ENCODE results near the gene KRTAP16-1.

The KRTAP16-1 gene

DNA sequence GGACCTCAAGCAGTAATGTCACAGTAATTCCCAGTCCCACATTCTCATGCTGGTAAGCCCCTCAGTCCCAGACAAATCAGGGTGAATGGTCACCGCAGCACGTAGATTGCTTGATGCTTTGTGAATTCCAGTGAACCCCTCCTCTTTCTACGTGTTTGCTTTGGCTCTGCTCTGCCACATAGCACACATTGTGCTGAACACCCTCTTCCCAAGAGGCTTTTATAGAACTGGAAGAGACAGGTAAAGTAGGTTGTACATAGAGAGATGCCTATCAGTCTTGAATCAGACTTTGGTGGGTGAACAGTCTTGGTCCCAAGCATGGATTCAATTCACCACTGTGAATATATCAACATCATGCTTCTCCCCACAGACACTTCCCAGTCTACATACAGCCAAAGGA lies 44.5 kb downstream of the KRTAP16-1 start:
- TF ChIP-seq SIN3A (IDR thresholded peaks at IDR 0.05; ENCODE audit: borderline replicate concordance, insufficient read depth, low read length) (no peak), FOXP2 (optimal IDR thresholded peaks at IDR 0.05; ENCODE audit: borderline replicate concordance, extremely low read depth, extremely low read length, insufficient read depth) (no peak), TAF1 (IDR thresholded peaks at IDR 0.05; ENCODE audit: borderline replicate concordance, insufficient read depth, low read length) (no peak), POLR2AphosphoS5 (IDR thresholded peaks at IDR 0.05; ENCODE audit: low read depth, low read length) (no peak)
- TF ChIP-seq, protein P1, sequence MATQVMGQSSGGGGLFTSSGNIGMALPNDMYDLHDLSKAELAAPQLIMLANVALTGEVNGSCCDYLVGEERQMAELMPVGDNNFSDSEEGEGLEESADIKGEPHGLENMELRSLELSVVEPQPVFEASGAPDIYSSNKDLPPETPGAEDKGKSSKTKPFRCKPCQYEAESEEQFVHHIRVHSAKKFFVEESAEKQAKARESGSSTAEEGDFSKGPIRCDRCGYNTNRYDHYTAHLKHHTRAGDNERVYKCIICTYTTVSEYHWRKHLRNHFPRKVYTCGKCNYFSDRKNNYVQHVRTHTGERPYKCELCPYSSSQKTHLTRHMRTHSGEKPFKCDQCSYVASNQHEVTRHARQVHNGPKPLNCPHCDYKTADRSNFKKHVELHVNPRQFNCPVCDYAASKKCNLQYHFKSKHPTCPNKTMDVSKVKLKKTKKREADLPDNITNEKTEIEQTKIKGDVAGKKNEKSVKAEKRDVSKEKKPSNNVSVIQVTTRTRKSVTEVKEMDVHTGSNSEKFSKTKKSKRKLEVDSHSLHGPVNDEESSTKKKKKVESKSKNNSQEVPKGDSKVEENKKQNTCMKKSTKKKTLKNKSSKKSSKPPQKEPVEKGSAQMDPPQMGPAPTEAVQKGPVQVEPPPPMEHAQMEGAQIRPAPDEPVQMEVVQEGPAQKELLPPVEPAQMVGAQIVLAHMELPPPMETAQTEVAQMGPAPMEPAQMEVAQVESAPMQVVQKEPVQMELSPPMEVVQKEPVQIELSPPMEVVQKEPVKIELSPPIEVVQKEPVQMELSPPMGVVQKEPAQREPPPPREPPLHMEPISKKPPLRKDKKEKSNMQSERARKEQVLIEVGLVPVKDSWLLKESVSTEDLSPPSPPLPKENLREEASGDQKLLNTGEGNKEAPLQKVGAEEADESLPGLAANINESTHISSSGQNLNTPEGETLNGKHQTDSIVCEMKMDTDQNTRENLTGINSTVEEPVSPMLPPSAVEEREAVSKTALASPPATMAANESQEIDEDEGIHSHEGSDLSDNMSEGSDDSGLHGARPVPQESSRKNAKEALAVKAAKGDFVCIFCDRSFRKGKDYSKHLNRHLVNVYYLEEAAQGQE (IDR thresholded peaks at IDR 0.05; ENCODE audit: insufficient read depth in 1 of 2, low read depth in 2 of 2, low read length in 2 of 2) = no peak

DNA sequence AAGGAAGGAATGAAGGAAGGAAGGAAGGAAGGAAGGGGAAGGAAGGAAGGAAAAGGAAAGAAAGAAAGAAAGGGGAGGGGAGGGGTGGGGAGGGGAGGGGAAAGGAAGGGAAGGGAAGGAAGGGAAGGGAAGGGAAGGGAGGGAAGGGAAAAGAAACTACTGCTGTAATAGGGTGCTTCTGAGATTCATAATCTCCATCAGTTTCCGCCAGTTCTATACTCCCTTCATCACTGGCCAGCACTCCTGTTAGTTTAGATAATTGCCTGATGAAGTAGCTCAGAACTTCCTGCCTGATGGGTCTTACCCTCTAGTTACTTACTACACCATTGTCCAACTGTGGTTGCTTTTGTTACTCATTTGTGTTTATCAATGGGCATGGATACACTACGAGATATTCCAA lies 45.9 kb downstream of the KRTAP16-1 start:
- TF ChIP-seq, protein P1 (IDR thresholded peaks at IDR 0.05; ENCODE audit: insufficient read depth in 1 of 2, low read depth in 2 of 2, low read length in 2 of 2) = no peak
- TF ChIP-seq TAF1 (IDR thresholded peaks at IDR 0.05; ENCODE audit: borderline replicate concordance, insufficient read depth, low read length) = no peak
- TF ChIP-seq SIN3A (IDR thresholded peaks at IDR 0.05; ENCODE audit: borderline replicate concordance, insufficient read depth, low read length) = no peak
- no peak for TF ChIP-seq POLR2AphosphoS5 (IDR thresholded peaks at IDR 0.05; ENCODE audit: low read depth, low read length)
- no peak for TF ChIP-seq FOXP2 (optimal IDR thresholded peaks at IDR 0.05; ENCODE audit: borderline replicate concordance, extremely low read depth, extremely low read length, insufficient read depth)

DNA sequence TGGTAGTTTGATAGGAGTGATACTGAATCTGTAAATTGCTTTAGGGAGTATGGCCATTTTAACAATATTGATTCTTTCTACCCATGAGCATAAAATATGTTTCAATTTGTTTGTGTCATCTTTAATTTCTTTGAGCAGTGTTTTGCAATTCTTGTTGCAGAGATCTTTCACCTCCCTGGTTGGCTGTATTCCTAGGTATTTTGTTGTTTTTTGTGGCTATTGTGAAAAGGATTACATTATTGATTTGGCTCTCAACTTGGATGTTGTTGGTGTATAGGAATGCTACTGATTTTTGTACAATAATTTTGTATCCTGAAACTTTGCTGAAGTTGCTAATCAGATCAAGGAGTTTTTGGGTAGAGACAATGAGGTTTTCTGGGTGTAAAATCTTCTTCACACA lies 50.7 kb downstream of the KRTAP16-1 start:
- no peak for TF ChIP-seq TAF1 (IDR thresholded peaks at IDR 0.05; ENCODE audit: borderline replicate concordance, insufficient read depth, low read length)
- TF ChIP-seq POLR2AphosphoS5 (IDR thresholded peaks at IDR 0.05; ENCODE audit: low read depth, low read length) = no peak
- no peak for TF ChIP-seq SIN3A (IDR thresholded peaks at IDR 0.05; ENCODE audit: borderline replicate concordance, insufficient read depth, low read length)
- TF ChIP-seq FOXP2 (optimal IDR thresholded peaks at IDR 0.05; ENCODE audit: borderline replicate concordance, extremely low read depth, extremely low read length, insufficient read depth) = no peak
- TF ChIP-seq, protein P1 (IDR thresholded peaks at IDR 0.05; ENCODE audit: insufficient read depth in 1 of 2, low read depth in 2 of 2, low read length in 2 of 2) = no peak

Measured in PFSK-1 (cell line).